LNCAP (cell line): ENCODE measurements around the gene PTDSS2.

Experiments
- CTCF ChIP-seq: fragments of 450-650 bp; IDR thresholded peaks from 2 replicates; pipeline ENCODE4 v1.5.1; 2017; ENCODE audit warnings: mild to moderate bottlenecking

Gene PTDSS2

GRCh38 chr11:434496-434895 is 15.6 kb upstream of the PTDSS2 start:
- no peak for TF ChIP-seq CTCF

GRCh38 chr11:437228-437870 is 12.7 kb upstream of the PTDSS2 start:
- no peak for TF ChIP-seq CTCF

- no peak for TF ChIP-seq CTCF
These were observed 11.8 kb upstream of the PTDSS2 start for GRCh38 chr11:438101-438844.

- no peak for TF ChIP-seq CTCF
These were observed 10.6 kb upstream of the PTDSS2 start for GRCh38 chr11:439315-440064.

- no peak for TF ChIP-seq CTCF
These were observed 9.7 kb upstream of the PTDSS2 start for GRCh38 chr11:440065-441042.

- no peak for TF ChIP-seq CTCF
These were observed 9.0 kb upstream of the PTDSS2 start for GRCh38 chr11:441043-441417.
